H9 (cell line): Measurements from ENCODE around the gene KCTD4. TPM values are rescaled to one million over a fixed set of nuclear protein-coding genes. Genes with fewer than 3 reads are reported as not detected.
"Not testable (repeated sequence)": the region's sequence is repeated elsewhere in the genome, so short reads cannot be mapped to it uniquely, and the experiment has no call there.

Experiments
- DNase-seq: peaks from one replicate; pipeline ENCODE4 v3.0.0-alpha.2; 2017
- H2AFZ ChIP-seq: one replicate; pipeline ENCODE4 v1.6.1; 2013; ENCODE audit warnings: mild to moderate bottlenecking, low read length, control low read depth, moderate library complexity
- H2AK5ac ChIP-seq: 2 replicates; pipeline ENCODE4 v1.6.1; 2013; ENCODE audit warnings: low read length, control low read depth, mixed read lengths; ENCODE audit not compliant: insufficient read length
- H2BK120ac ChIP-seq: one replicate; pipeline ENCODE4 v1.6.1; 2013; ENCODE audit warnings: low read depth, mild to moderate bottlenecking, low read length, control low read depth, inconsistent platforms; ENCODE audit not compliant: poor library complexity, severe bottlenecking
- H2BK12ac ChIP-seq: 2 replicates; pipeline ENCODE4 v1.6.1; 2013; ENCODE audit warnings: low read length, control low read depth, mixed read lengths, low read depth; ENCODE audit not compliant: insufficient read length
- H2BK15ac ChIP-seq: 2 replicates; pipeline ENCODE4 v1.6.1; 2013; ENCODE audit warnings: low read depth, low read length, control low read depth
- H2BK20ac ChIP-seq: one replicate; pipeline ENCODE4 v1.6.1; 2013; ENCODE audit warnings: low read depth, mild to moderate bottlenecking, low read length, control low read depth, inconsistent platforms; ENCODE audit not compliant: poor library complexity, severe bottlenecking
- H2BK5ac ChIP-seq: 2 replicates; pipeline ENCODE4 v1.6.1; 2013; ENCODE audit warnings: low read length, control low read depth, mixed read lengths; ENCODE audit not compliant: insufficient read length
- H3K14ac ChIP-seq: 2 replicates; pipeline ENCODE4 v1.6.1; 2013; ENCODE audit warnings: low read length, control low read depth; ENCODE audit not compliant: insufficient read depth
- H3K18ac ChIP-seq: 2 replicates; pipeline ENCODE4 v1.6.1; 2013; ENCODE audit warnings: low read depth, mild to moderate bottlenecking, mixed read lengths, low read length, control low read depth; ENCODE audit not compliant: insufficient read length
- H3K23ac ChIP-seq: 2 replicates; pipeline ENCODE4 v1.6.1; 2013; ENCODE audit warnings: low read length, control low read depth, mixed read lengths, low read depth; ENCODE audit not compliant: insufficient read length
- H3K23me2 ChIP-seq: 2 replicates; pipeline ENCODE4 v1.6.1; 2013; ENCODE audit warnings: low read depth, mild to moderate bottlenecking, mixed read lengths, low read length, control low read depth; ENCODE audit not compliant: insufficient read length, poor library complexity, severe bottlenecking
- H3K27ac ChIP-seq: 2 replicates; pipeline ENCODE4 v1.5.1; 2013; ENCODE audit warnings: low read length, control low read depth, mixed read lengths, low read depth; ENCODE audit not compliant: insufficient read length
- H3K27me3 ChIP-seq: 2 replicates; pipeline ENCODE4 v1.6.1; 2013; ENCODE audit warnings: low read length, control low read depth, inconsistent platforms; ENCODE audit not compliant: insufficient read depth
- H3K4ac ChIP-seq: 2 replicates; pipeline ENCODE4 v1.6.1; 2013; ENCODE audit warnings: low read depth, mild to moderate bottlenecking, control low read depth, inconsistent platforms, low read length, moderate library complexity
- H3K4me1 ChIP-seq: 2 replicates; pipeline ENCODE4 v1.6.1; 2013; ENCODE audit warnings: low read length, control low read depth, inconsistent platforms; ENCODE audit not compliant: insufficient read depth
- H3K4me2 ChIP-seq: 2 replicates; pipeline ENCODE4 v1.6.1; 2013; ENCODE audit warnings: low read length, control low read depth, mixed read lengths; ENCODE audit not compliant: insufficient read length, insufficient read depth
- H3K56ac ChIP-seq: 2 replicates; pipeline ENCODE4 v1.6.1; 2013; ENCODE audit warnings: low read depth, mild to moderate bottlenecking, mixed read lengths, low read length, control low read depth; ENCODE audit not compliant: insufficient read length
- H3K79me1 ChIP-seq: 2 replicates; pipeline ENCODE4 v1.6.1; 2013; ENCODE audit warnings: low read depth, mild to moderate bottlenecking, moderate library complexity, low read length, control low read depth, inconsistent platforms; ENCODE audit not compliant: insufficient read depth, poor library complexity, severe bottlenecking
- H3K79me2 ChIP-seq: 2 replicates; pipeline ENCODE4 v1.6.1; 2013; ENCODE audit warnings: low read length, control low read depth, inconsistent platforms; ENCODE audit not compliant: insufficient read depth
- H3K9ac ChIP-seq: 2 replicates; pipeline ENCODE4 v1.6.1; 2013; ENCODE audit warnings: low read length, control low read depth, mixed read lengths; ENCODE audit not compliant: insufficient read length; ENCODE audit errors: extremely low read depth
- H3K9me3 ChIP-seq: one replicate; pipeline ENCODE4 v1.6.1; 2013; ENCODE audit warnings: low read depth, low read length, inconsistent platforms; ENCODE audit not compliant: control insufficient read depth
- H3T11ph ChIP-seq: one replicate; pipeline ENCODE4 v1.6.1; 2013; ENCODE audit warnings: mild to moderate bottlenecking, low read length, control low read depth, inconsistent platforms
- H4K20me1 ChIP-seq: one replicate; pipeline ENCODE4 v1.6.1; 2013; ENCODE audit not compliant: control insufficient read depth, insufficient read length, insufficient read depth
- H4K5ac ChIP-seq: 2 replicates; pipeline ENCODE4 v1.6.1; 2013; ENCODE audit warnings: low read depth, mild to moderate bottlenecking, mixed read lengths, low read length, control low read depth; ENCODE audit not compliant: insufficient read length
- H4K8ac ChIP-seq: replicated peaks from 2 replicates; pipeline ENCODE4 v1.6.1; 2013; ENCODE audit warnings: low read length, control low read depth, mixed read lengths, low read depth; ENCODE audit not compliant: insufficient read length
- H4K91ac ChIP-seq: 2 replicates; pipeline ENCODE4 v1.6.1; 2013; ENCODE audit warnings: low read depth, mild to moderate bottlenecking, moderate library complexity, mixed read lengths, low read length, control low read depth; ENCODE audit not compliant: insufficient read length
- H3K27ac Mint-ChIP-seq, 3 experiments: 2 replicates in 2 of 3; 3 replicates in 1 of 3; pipeline ENCODE4 v1.8.0; 2020 to 2021; ENCODE audit warnings: mixed read lengths in 3 of 3, mild to moderate bottlenecking in 1 of 3, moderate library complexity in 1 of 3
- H3K27me3 Mint-ChIP-seq: 2 replicates; pipeline ENCODE4 v1.8.0; 2021; ENCODE audit warnings: low read depth, mild to moderate bottlenecking, moderate library complexity, mixed read lengths
- H3K36me3 Mint-ChIP-seq, 3 experiments: 2 replicates in 2 of 3; 3 replicates in 1 of 3; pipeline ENCODE4 v1.8.0; 2020 to 2021; ENCODE audit warnings: low read depth in 3 of 3, mixed read lengths in 3 of 3; ENCODE audit not compliant: insufficient read depth in 1 of 3
- H3K4me1 Mint-ChIP-seq, 2 experiments: 2 replicates each; pipeline ENCODE4 v1.8.0; 2020; ENCODE audit warnings: mixed read lengths in 2 of 2
- H3K4me3 Mint-ChIP-seq, 2 experiments: 2 replicates in 1 of 2; 3 replicates in 1 of 2; pipeline ENCODE4 v1.8.0; 2020 to 2021; ENCODE audit warnings: mild to moderate bottlenecking in 2 of 2, mixed read lengths in 2 of 2, moderate library complexity in 1 of 2
- H3K9me3 Mint-ChIP-seq, 2 experiments: 2 replicates in 1 of 2; 3 replicates in 1 of 2; pipeline ENCODE4 v1.8.0; 2020; ENCODE audit warnings: mild to moderate bottlenecking in 2 of 2, mixed read lengths in 2 of 2, moderate library complexity in 1 of 2
- CTCF ChIP-seq: fragments of 200-600 bp; sonication (generic); conservative IDR thresholded peaks from 3 replicates; pipeline ENCODE4 v1.8.0; 2021; ENCODE audit warnings: antibody characterized with exemption, mild to moderate bottlenecking
- WGBS: extraction: QIAGEN DNeasy Blood & Tissue Kit; methylation state at CpG from one replicate; pipeline ENCODE4 v1.1.7; 2013; ENCODE audit warnings: missing lambda C conversion rate, low lambda C conversion rate, mixed read lengths; ENCODE audit not compliant: insufficient read length; ENCODE audit errors: extremely low coverage; 5-methylcytosine and 5-hydroxymethylcytosine counted together
- total RNA-seq: library from RNA; stranded (reverse); gene quantifications from 2 replicates; pipeline ENCODE4 v1.2.1, GENCODE V29; 2021

Gene KCTD4
- total RNA-seq, 1 experiment from 2014 or later = not detected

DNA sequence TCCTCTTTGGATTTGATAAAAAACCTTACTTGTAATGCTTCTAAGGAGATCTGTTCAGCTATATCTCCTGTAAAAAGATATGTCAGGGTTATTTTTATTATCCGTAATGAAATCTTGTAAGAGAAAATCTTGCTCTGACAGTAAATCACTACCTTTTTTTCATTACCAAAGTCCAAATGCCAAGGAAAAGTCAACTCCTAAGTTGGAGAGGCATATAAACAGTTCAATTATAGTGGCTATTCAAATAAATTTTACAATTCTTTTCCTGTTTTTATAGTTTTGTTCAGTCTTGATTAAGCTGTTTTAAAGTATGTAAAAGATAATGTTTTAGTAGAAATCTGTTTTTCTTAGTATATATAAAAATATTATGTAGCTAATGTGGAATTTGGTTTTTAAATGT lies 9.0 kb downstream of the KCTD4 start:
- Histone ChIP-seq H3K27ac (no peak overlapping the region), H3K79me2 (no peaks in the 10 kb centered on the region), H2BK120ac (no peak overlapping the region), H3K79me1 (no peaks in the 10 kb centered on the region), H3K4me1 (no peaks in the 10 kb centered on the region), H3K4me2 (no peak overlapping the region), H4K91ac (no peak overlapping the region), H3K56ac (no peak overlapping the region), H2BK15ac (no peak overlapping the region), H4K5ac (no peak overlapping the region), H4K20me1 (no peaks in the 10 kb centered on the region), H3K14ac (no peak overlapping the region), H2AFZ (no peak overlapping the region), H2BK20ac (no peak overlapping the region), H3K23ac (no peak overlapping the region), H3T11ph (no peak overlapping the region), H3K18ac (no peak overlapping the region), H2BK12ac (no peak overlapping the region), H3K9me3 (no peaks in the 10 kb centered on the region), H3K27me3 (no peaks in the 10 kb centered on the region), H2BK5ac (no peak overlapping the region), H3K9ac (no peak overlapping the region), H3K23me2 (no peaks in the 10 kb centered on the region), H4K8ac (no peak overlapping the region), H3K4ac (no peak overlapping the region), H2AK5ac (no peak overlapping the region)
- H3K36me3 Mint-ChIP-seq = peaks cover 4 to 13% (median 5%) of the 10 kb centered on the region in 3 experiments; a peak in 5 of 7 replicates
- no peak for TF ChIP-seq CTCF
- no peak for DNase-seq
- H3K9me3 Mint-ChIP-seq = no peaks in the 10 kb centered on the region
- no peak overlapping the region for H3K4me3 Mint-ChIP-seq
- H3K27ac Mint-ChIP-seq = no peak overlapping the region
- H3K4me1 Mint-ChIP-seq = peaks cover 11 to 15% of the 10 kb centered on the region in 2 experiments
- WGBS = no CpG with 5 or more reads among the region's 1 CpG
- no peaks in the 10 kb centered on the region for H3K27me3 Mint-ChIP-seq

DNA sequence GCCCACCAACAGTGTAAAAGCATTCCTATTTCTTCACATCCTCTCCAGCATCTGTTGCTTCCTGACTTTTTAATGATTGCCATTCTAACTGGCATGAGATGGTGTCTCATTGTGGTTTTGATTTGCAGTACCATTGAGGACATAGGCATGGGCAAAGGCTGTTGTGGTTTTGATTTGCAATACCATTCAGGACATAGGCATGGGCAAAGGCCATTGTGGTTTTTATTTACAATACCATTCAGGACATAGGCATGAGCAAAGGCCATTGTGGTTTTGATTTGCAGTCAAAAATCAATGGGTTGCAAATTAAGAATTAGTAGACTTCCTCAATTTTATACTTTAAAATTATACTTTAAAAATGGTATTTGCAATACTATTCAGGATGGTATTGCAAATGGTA lies 11.3 kb downstream of the KCTD4 start:
- DNase-seq, H4K91ac ChIP-seq, H2AFZ ChIP-seq, H2BK15ac ChIP-seq, H2BK120ac ChIP-seq, H3K18ac ChIP-seq, H3K4me1 ChIP-seq, H3K4me1 Mint-ChIP-seq, H3K79me2 ChIP-seq, H3K23ac ChIP-seq, H2BK20ac ChIP-seq, H3K14ac ChIP-seq, H3K9me3 ChIP-seq, H3K79me1 ChIP-seq, H2BK12ac ChIP-seq, H3K9me3 Mint-ChIP-seq, H4K5ac ChIP-seq, H4K8ac ChIP-seq, H3K56ac ChIP-seq, H3T11ph ChIP-seq, H2AK5ac ChIP-seq, H3K4me2 ChIP-seq, H3K4me3 Mint-ChIP-seq, H2BK5ac ChIP-seq, H3K9ac ChIP-seq, H3K27me3 Mint-ChIP-seq, H3K27ac Mint-ChIP-seq, H3K23me2 ChIP-seq, H3K27me3 ChIP-seq, H3K27ac ChIP-seq, H3K4ac ChIP-seq, H4K20me1 ChIP-seq: not testable (repeated sequence)
- H3K36me3 Mint-ChIP-seq = peaks cover 4 to 15% (median 5%) of the 10 kb centered on the region in 3 experiments; a peak in 5 of 7 replicates
